Measurements from ENCODE around the gene FNDC8. TPM values are rescaled to one million over a fixed set of nuclear protein-coding genes. Genes with fewer than 3 reads are reported as not detected.
"Not testable (repeated sequence)": the region's sequence is repeated elsewhere in the genome, so short reads cannot be mapped to it uniquely, and the experiment has no call there.

Gene FNDC8
- total RNA-seq, 1 experiment from 2014 or later: not detected

- peak; percentile 86 for DNase-seq (ENCODE audit: low read depth)
Observed at GRCh38 chr17:35094902-35095301, 26.5 kb upstream of the FNDC8 start.

GRCh38 chr17:35095741-35096140, 25.7 kb upstream of the FNDC8 start:
- DNase-seq (ENCODE audit: low read depth): no peak

GRCh38 chr17:35097776-35098175, 23.6 kb upstream of the FNDC8 start:
- no peak for DNase-seq (ENCODE audit: low read depth)

- DNase-seq (ENCODE audit: low read depth): no peak
Observed at GRCh38 chr17:35099908-35100307, 21.5 kb upstream of the FNDC8 start.

- DNase-seq (ENCODE audit: low read depth): no peak
Observed at GRCh38 chr17:35101036-35101435, 20.4 kb upstream of the FNDC8 start.

DNA sequence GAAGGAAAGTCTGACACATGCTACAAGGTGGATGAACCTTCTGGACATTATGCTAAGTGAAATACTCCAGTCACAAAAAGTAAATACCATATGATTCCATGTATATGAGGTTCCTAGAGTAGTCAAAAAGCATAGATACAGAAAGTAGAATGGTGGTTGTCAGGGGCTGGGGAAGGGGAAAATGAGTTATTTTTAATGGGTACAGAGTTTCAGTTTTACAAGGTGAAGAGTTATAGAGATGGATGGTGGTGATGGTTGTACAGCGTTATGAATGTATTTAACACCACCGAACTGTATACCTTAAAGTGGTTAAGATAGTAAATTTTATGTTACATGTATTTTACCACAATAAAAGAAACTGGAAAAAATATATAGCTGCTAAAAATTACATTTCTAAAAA, 19.7 kb upstream of the FNDC8 start:
- DNase-seq (ENCODE audit: low read depth): no peak

DNA sequence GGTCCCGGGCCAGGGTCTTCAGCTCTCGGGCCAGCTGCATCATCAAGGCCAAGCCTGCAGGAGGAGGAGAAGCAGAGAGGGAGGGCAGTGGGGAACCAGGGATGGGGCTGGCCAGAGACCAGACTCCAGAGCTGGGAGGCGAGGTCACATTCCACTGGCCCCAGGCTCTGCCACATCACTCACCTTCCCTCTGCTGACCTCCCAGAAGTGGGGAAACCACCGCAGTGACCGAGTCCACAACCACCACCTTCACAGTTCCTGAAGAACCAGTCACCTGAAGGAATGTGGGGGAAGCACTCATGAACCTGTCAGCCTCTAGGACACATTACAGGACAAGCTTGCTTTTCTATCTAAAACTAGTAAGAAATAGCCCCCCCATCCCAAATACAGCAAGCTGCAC, 18.1 kb upstream of the FNDC8 start:
- DNase-seq (ENCODE audit: low read depth): no peak

GRCh38 chr17:35104844-35105450, 16.5 kb upstream of the FNDC8 start:
- no peak for DNase-seq (ENCODE audit: low read depth)

GRCh38 chr17:35110791-35111190, 10.6 kb upstream of the FNDC8 start:
- not testable (repeated sequence) for DNase-seq (ENCODE audit: low read depth)

DNA sequence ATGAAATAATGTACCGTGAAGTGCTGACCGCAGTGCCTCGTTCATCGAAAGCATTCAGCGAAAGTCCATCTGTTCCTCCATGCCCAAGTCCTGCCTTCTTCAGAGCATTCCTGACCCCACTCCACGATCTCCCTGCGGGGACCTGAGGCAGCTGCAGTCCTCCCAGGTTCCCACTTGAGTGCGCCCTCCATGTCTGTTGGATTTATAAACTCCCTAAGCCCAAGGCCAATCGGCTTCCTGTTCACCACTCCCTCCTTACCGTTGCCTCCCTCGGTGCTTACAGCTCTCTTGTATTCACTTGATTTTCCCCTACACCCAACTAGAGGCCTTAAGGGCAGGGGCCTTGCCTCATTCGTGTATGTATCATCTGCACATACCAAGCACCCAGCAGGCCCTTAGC, 4.6 kb upstream of the FNDC8 start:
- no peak for DNase-seq (ENCODE audit: low read depth)

DNA sequence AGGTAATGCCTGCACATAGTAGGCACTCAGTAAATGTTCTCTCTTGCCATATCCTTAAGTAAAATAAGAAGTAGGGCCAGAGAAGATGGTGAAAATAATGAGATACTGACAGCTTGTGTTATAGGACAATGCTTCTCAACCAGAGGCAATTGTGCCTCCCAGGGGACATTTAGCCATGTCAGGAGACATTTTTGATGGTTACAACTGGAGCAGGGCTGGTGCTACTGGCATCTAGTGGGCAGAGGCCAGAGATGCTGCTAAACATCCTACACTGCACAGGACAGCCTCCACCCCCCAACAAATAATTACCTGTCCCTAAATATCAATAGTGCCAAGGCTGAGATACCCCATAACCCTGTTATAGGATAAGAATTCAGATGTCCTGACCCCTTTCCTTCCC, 3.4 kb upstream of the FNDC8 start:
- DNase-seq (ENCODE audit: low read depth): peak; percentile 51

GRCh38 chr17:35119370-35120165, 1.8 kb upstream of the FNDC8 start, which contains the start of gene RAD51D:
RAD51D (minus strand) TSS chr17:35119860; CDS start chr17:35119613, 247 bp downstream.
- peak; percentile 56 for DNase-seq (ENCODE audit: low read depth)

DNA sequence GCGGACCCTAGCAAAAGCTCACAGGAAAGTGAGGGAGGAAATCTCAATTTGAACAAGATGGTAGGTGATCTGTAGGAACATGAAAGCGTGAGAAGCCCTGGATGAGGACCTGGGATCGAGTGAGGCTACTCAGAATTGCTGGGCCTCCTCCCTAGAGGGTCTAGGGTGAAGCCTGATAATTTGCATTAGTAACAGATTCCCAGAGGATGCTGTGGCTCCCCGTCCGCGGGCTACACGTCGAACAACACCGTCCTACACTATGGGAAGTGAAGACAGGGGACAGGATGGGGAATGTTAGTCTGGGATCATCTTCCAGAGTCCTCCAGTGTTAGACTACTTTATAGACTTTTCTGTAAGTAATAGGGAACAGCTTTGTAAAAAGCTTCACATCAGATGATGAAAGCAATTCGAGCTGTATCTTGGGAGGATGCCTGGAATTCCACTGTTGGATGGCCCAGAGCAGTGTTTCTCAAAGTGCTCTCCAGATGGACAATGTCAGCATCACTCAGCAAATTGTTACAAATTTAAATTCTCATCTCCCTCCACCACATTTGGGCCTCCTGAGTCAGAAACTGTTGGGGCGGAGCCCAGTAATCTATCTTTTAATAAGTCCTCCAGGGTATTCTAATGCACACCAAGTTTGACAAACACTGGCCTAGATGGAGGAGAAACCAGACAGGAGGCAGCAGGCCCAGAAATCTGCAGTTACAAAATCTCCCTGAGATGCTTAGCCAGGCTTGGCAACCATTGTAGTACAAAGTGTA, 6.5 kb downstream of the FNDC8 start:
- DNase-seq (ENCODE audit: low read depth): no peak

DNA sequence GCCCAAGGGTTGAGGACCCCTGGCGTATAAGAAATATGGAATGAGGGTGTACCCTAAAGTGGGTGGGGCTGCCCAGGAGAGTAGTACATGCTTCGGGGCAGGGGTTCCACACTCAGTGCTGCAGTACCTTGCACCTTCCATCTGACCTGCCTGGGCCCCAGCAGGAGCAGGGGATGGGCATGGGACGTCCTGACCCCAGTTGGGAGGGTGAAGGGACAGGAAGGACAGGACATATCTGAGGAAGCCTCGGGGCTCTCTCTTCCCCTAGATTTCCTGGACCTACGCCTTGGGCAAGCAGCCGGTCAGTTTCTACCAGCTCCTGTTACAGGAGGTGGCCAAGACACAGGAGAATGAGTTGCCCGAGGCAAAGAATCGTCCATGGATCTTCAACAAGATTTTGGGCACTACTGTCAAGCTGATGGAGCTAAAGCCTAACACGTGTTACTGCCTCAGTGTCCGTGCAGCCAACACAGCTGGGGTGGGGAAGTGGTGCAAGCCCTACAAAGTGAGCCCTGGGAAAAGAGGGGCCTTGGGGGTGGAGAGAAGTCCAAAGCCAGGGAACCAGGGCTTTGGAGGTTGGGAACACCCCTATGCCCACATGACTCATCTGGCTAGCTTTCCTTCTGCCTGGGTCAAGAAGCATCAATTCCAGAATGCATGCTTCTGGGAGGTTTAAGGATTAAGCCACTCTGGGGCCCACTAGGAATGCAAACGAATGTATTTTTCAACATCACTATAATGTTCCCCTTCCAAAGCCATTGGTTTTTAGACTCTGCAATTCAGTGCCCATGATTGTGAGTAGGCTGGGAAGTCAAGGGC, 7.9 kb downstream of the FNDC8 start:
- peak; percentile 40 for DNase-seq (ENCODE audit: low read depth)

GRCh38 chr17:35129973-35130351, 8.5 kb downstream of the FNDC8 start:
- DNase-seq (ENCODE audit: low read depth): no peak

- DNase-seq (ENCODE audit: low read depth): no peak
Observed at GRCh38 chr17:35130392-35130791, 9.0 kb downstream of the FNDC8 start.

GRCh38 chr17:35132099-35132498, 10.7 kb downstream of the FNDC8 start:
- no peak for DNase-seq (ENCODE audit: low read depth)

DNA sequence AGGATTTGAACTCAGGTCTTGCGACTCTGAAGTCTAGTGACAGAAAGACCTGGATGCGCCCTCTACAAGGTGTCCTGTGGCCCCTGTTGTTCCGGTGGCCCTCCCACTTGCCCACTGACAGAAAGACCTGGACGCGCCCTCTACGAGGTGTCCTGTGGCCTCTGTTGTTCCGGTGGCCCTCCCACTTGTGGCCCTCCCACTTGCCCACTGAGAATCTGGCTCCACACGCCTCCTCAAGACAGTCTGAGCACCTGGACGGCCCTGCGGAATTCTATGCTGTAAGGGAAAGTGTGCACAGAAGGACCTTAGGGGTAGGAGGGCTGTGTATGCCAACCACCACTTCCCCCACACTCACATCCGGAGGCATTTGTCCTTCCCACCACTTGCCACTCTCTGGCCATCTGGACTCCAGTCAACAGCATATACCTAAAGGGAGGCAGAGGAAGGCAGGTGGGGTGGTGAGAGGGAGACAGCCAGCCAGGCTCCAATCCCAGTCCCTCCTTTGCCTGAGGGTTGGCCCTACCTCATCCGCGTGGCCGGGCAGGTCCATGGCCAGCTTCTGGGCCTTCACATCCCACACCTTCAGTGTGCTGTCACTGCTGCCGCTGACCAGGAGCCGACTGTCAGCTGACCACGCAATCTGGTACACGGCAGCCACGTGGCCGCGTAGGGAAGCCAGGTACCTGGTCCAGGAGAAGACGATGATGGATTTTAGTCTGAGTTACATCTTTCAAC, 11.6 kb downstream of the FNDC8 start:
- DNase-seq (ENCODE audit: low read depth): no peak

DNA sequence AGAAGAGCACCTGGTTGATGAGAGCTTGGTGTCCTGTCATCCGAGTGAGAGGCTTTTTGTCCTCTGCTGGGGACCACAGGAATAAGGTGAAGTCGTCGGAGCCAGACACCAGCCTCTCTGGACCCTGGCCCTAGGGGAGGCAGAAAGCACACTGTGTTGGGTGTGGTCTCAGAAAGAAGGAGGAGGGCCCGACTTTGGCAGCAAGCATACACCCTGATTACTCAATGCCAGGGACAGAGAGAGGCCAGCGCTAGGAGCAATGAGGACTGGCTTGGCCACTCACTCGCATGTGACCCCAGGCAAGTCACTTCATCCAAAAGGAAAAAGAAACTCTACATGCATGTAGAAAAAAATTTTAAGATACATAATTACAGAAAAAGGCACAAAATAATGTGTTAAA, 13.9 kb downstream of the FNDC8 start:
- no peak for DNase-seq (ENCODE audit: low read depth)

GRCh38 chr17:35138218-35138617, 16.8 kb downstream of the FNDC8 start:
- no peak for DNase-seq (ENCODE audit: low read depth)

Measured in RPMI7951 (cell line).